GM23338 (cell line): ENCODE measurements around the gene MPZL1. TPM values are rescaled to one million over a fixed set of nuclear protein-coding genes. Genes with fewer than 3 reads are reported as not detected.

Source experiments
- CREB1 ChIP-seq: fragments of 250-450 bp; sonication (Bioruptor Pico); IDR thresholded peaks from 2 replicates; pipeline ENCODE4 v1.5.0; 2020; ENCODE audit warnings: low read depth, mild to moderate bottlenecking, moderate library complexity
- EZH2 ChIP-seq: fragments of 200-600 bp; sonication (generic); IDR thresholded peaks from one replicate; pipeline ENCODE4 v1.8.0; 2017; ENCODE audit warnings: antibody characterized with exemption, mild to moderate bottlenecking, low read depth; ENCODE audit not compliant: unreplicated experiment
- EZH2phosphoT487 ChIP-seq: fragments of 200-600 bp; sonication (generic); IDR thresholded peaks from one replicate; pipeline ENCODE4 v1.8.1; 2018; ENCODE audit warnings: antibody characterized with exemption; ENCODE audit not compliant: unreplicated experiment
- JUNB ChIP-seq: IDR thresholded peaks from one replicate; pipeline ENCODE4 v1.6.1; 2016; ENCODE audit warnings: antibody characterized with exemption; ENCODE audit not compliant: unreplicated experiment
- POLR2AphosphoS5 ChIP-seq: IDR thresholded peaks from 2 replicates; pipeline ENCODE4 v1.6.1; 2016; ENCODE audit warnings: antibody characterized with exemption, low read depth
- STAT1 ChIP-seq: IDR thresholded peaks from one replicate; pipeline ENCODE4 v1.6.1; 2016; ENCODE audit warnings: antibody characterized with exemption; ENCODE audit not compliant: unreplicated experiment
- ZNF331 ChIP-seq: fragments of 250-450 bp; sonication (Bioruptor Pico); IDR thresholded peaks from 2 replicates; pipeline ENCODE4 v1.5.0; 2020; ENCODE audit warnings: low read depth, mild to moderate bottlenecking, moderate library complexity
- polyA plus RNA-seq: library from polyadenylated mRNA; unstranded; fragments of >200 nt; fragmentation: Nextera tagmentation; extraction: Ambion mirVana; gene quantifications from 2 replicates; pipeline ENCODE4 v1.2.1, GENCODE V29; 2016
- total RNA-seq: library from RNA; depleted of rRNA; stranded (reverse); fragments of >200 nt; shearing (Covaris generic); gene quantifications from 2 replicates; pipeline ENCODE4 v1.2.3, GENCODE V29; 2014
- TF ChIP-seq, protein P1 (sequence below): fragments of 250-450 bp; sonication (Bioruptor Pico); IDR thresholded peaks from 2 replicates; pipeline ENCODE4 v1.5.0; 2020; ENCODE audit warnings: mild to moderate bottlenecking, moderate library complexity
- TF ChIP-seq, protein P2 (sequence below): IDR thresholded peaks from one replicate; pipeline ENCODE4 v1.6.1; 2018; ENCODE audit warnings: antibody characterized with exemption; ENCODE audit not compliant: unreplicated experiment
- TF ChIP-seq, protein P3 (sequence below), 2 experiments: fragments of 200-600 bp in 1 of 2; sonication (generic) in 1 of 2; conservative IDR thresholded peaks; 2 replicates each; pipeline versions ENCODE4 v1.5.1 to v1.6.1; 2016 to 2017; ENCODE audit warnings: antibody characterized with exemption in 2 of 2, low read depth in 2 of 2, mild to moderate bottlenecking in 2 of 2, moderate library complexity in 1 of 2

Gene MPZL1
- total and polyA plus RNA-seq, 2 experiments from 2014 or later = 35.1 to 85.1 TPM

DNA sequence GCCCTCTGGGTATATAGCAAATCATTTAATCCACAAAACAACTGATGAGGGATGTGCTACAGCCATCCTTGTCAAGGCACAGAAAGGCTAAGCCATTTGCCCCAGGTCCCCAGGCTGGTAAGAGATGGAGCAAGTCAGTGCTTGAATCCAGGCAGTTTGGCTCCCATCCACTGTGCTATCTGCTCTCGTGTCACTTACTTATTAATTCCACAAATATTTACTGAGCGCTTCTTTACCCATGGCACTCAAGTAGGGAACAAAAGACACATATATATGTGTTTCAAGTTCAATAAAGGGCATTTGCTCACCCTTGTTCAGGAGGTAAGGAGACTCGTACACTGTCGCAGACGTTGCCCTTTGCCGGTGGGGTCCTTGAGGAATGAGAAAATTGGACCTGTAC, 38.6 kb upstream of the MPZL1 start (continued):
- TF ChIP-seq, protein P1, sequence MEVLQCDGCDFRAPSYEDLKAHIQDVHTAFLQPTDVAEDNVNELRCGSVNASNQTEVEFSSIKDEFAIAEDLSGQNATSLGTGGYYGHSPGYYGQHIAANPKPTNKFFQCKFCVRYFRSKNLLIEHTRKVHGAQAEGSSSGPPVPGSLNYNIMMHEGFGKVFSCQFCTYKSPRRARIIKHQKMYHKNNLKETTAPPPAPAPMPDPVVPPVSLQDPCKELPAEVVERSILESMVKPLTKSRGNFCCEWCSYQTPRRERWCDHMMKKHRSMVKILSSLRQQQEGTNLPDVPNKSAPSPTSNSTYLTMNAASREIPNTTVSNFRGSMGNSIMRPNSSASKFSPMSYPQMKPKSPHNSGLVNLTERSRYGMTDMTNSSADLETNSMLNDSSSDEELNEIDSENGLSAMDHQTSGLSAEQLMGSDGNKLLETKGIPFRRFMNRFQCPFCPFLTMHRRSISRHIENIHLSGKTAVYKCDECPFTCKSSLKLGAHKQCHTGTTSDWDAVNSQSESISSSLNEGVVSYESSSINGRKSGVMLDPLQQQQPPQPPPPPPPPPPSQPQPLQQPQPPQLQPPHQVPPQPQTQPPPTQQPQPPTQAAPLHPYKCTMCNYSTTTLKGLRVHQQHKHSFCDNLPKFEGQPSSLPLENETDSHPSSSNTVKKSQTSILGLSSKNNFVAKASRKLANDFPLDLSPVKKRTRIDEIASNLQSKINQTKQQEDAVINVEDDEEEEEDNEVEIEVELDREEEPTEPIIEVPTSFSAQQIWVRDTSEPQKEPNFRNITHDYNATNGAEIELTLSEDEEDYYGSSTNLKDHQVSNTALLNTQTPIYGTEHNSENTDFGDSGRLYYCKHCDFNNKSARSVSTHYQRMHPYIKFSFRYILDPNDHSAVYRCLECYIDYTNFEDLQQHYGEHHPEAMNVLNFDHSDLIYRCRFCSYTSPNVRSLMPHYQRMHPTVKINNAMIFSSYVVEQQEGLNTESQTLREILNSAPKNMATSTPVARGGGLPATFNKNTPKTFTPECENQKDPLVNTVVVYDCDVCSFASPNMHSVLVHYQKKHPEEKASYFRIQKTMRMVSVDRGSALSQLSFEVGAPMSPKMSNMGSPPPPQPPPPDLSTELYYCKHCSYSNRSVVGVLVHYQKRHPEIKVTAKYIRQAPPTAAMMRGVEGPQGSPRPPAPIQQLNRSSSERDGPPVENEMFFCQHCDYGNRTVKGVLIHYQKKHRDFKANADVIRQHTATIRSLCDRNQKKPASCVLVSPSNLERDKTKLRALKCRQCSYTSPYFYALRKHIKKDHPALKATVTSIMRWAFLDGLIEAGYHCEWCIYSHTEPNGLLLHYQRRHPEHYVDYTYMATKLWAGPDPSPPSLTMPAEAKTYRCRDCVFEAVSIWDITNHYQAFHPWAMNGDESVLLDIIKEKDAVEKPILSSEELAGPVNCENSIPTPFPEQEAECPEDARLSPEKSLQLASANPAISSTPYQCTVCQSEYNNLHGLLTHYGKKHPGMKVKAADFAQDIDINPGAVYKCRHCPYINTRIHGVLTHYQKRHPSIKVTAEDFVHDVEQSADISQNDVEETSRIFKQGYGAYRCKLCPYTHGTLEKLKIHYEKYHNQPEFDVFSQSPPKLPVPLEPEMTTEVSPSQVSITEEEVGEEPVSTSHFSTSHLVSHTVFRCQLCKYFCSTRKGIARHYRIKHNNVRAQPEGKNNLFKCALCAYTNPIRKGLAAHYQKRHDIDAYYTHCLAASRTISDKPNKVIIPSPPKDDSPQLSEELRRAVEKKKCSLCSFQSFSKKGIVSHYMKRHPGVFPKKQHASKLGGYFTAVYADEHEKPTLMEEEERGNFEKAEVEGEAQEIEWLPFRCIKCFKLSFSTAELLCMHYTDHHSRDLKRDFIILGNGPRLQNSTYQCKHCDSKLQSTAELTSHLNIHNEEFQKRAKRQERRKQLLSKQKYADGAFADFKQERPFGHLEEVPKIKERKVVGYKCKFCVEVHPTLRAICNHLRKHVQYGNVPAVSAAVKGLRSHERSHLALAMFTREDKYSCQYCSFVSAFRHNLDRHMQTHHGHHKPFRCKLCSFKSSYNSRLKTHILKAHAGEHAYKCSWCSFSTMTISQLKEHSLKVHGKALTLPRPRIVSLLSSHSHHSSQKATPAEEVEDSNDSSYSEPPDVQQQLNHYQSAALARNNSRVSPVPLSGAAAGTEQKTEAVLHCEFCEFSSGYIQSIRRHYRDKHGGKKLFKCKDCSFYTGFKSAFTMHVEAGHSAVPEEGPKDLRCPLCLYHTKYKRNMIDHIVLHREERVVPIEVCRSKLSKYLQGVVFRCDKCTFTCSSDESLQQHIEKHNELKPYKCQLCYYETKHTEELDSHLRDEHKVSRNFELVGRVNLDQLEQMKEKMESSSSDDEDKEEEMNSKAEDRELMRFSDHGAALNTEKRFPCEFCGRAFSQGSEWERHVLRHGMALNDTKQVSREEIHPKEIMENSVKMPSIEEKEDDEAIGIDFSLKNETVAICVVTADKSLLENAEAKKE = no peak
- no peak for TF ChIP-seq EZH2phosphoT487
- TF ChIP-seq STAT1 = no peak
- TF ChIP-seq, protein P2, sequence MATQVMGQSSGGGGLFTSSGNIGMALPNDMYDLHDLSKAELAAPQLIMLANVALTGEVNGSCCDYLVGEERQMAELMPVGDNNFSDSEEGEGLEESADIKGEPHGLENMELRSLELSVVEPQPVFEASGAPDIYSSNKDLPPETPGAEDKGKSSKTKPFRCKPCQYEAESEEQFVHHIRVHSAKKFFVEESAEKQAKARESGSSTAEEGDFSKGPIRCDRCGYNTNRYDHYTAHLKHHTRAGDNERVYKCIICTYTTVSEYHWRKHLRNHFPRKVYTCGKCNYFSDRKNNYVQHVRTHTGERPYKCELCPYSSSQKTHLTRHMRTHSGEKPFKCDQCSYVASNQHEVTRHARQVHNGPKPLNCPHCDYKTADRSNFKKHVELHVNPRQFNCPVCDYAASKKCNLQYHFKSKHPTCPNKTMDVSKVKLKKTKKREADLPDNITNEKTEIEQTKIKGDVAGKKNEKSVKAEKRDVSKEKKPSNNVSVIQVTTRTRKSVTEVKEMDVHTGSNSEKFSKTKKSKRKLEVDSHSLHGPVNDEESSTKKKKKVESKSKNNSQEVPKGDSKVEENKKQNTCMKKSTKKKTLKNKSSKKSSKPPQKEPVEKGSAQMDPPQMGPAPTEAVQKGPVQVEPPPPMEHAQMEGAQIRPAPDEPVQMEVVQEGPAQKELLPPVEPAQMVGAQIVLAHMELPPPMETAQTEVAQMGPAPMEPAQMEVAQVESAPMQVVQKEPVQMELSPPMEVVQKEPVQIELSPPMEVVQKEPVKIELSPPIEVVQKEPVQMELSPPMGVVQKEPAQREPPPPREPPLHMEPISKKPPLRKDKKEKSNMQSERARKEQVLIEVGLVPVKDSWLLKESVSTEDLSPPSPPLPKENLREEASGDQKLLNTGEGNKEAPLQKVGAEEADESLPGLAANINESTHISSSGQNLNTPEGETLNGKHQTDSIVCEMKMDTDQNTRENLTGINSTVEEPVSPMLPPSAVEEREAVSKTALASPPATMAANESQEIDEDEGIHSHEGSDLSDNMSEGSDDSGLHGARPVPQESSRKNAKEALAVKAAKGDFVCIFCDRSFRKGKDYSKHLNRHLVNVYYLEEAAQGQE = no peak
- no peak for TF ChIP-seq JUNB
- TF ChIP-seq, protein P3, sequence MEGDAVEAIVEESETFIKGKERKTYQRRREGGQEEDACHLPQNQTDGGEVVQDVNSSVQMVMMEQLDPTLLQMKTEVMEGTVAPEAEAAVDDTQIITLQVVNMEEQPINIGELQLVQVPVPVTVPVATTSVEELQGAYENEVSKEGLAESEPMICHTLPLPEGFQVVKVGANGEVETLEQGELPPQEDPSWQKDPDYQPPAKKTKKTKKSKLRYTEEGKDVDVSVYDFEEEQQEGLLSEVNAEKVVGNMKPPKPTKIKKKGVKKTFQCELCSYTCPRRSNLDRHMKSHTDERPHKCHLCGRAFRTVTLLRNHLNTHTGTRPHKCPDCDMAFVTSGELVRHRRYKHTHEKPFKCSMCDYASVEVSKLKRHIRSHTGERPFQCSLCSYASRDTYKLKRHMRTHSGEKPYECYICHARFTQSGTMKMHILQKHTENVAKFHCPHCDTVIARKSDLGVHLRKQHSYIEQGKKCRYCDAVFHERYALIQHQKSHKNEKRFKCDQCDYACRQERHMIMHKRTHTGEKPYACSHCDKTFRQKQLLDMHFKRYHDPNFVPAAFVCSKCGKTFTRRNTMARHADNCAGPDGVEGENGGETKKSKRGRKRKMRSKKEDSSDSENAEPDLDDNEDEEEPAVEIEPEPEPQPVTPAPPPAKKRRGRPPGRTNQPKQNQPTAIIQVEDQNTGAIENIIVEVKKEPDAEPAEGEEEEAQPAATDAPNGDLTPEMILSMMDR (conservative IDR thresholded peaks at IDR 0.05; ENCODE audit: low read depth in 2 of 2) = no peak
- no peak for TF ChIP-seq CREB1 (CRISPR knock-in tag)
- no peak for TF ChIP-seq POLR2AphosphoS5
- no peak for TF ChIP-seq EZH2
- no peak for TF ChIP-seq ZNF331 (CRISPR knock-in tag)
